Peyer's patch (tissue), 4 donors: ENCODE data around the gene LMF1. TPM values are rescaled to one million over a fixed set of nuclear protein-coding genes. Genes with fewer than 3 reads are reported as not detected.

Experiments
- DNase-seq, 3 donors: peaks; one replicate each; pipeline ENCODE4 v3.0.0-alpha.2; 2017 to 2019
- H3K27ac ChIP-seq, 4 donors: fragments of 200-600 bp; sonication (generic); one replicate each; pipeline ENCODE4 v1.5.1; 2016 to 2019
- H3K27me3 ChIP-seq, 2 donors: fragments of 200-600 bp; sonication (generic); one replicate each; pipeline ENCODE4 v1.5.1; 2019
- H3K36me3 ChIP-seq, 3 donors: fragments of 200-600 bp; sonication (generic); one replicate each; pipeline ENCODE4 v1.5.1; 2016 to 2019
- H3K4me1 ChIP-seq, 4 donors: fragments of 200-600 bp; sonication (generic); one replicate each; pipeline ENCODE4 v1.5.1; 2016 to 2019
- H3K4me3 ChIP-seq, 4 donors: fragments of 200-600 bp; sonication (generic); 1 replicate in 3 of 4; 2 replicates in 1 of 4; pipeline ENCODE4 v1.5.1; 2016 to 2019; ENCODE audit warnings: mild to moderate bottlenecking in 1 of 4
- H3K9me3 ChIP-seq, 4 donors: fragments of 200-600 bp; sonication (generic); one replicate each; pipeline ENCODE4 v1.5.1; 2016 to 2019; ENCODE audit warnings: mild to moderate bottlenecking in 1 of 4
- POLR2A ChIP-seq, 2 donors: fragments of 450-650 bp; IDR thresholded peaks; one replicate each; pipeline ENCODE4 v1.5.1; 2017; ENCODE audit warnings: antibody characterized with exemption in 2 of 2, mild to moderate bottlenecking in 2 of 2, moderate library complexity in 2 of 2
- total RNA-seq, 4 donors: library from RNA; depleted of rRNA; stranded (reverse); fragments of >200 nt; gene quantifications; one replicate each; pipeline ENCODE4 v1.1.0, GENCODE V29; 2016
- TF ChIP-seq, protein P1 (sequence below), 6 experiments: fragments of 450-650 bp in 4 of 6; fragments of 200-600 bp in 2 of 6; sonication (generic) in 1 of 6; IDR thresholded peaks; one replicate each; pipeline ENCODE4 v1.5.1; 2017 to 2019; ENCODE audit warnings: antibody characterized with exemption in 6 of 6, mild to moderate bottlenecking in 3 of 6, moderate library complexity in 1 of 6

The LMF1 gene
- total RNA-seq, 4 donors from 2014 or later: 16.3 to 85.4 (median 54.6) TPM

DNA sequence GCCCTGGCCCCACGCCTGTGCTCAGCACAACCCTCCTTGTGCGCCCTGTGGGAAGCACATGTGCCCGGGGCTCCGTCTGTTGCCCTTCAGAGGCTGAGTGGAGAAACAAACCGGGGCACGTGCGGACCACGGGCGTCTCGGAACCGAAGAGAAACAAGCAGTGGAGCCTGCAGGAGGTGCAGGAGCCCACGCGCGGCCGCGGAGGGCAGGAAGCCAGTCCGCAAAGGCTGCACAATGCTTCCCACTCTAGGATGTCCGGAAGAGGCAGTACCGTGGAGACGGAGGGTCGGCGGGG lies 94.8 kb downstream of the LMF1 start:
- Histone ChIP-seq H3K4me1 (no peaks in the 10 kb centered on the region), H3K4me3 (no peak overlapping the region), H3K27me3 (no peaks in the 10 kb centered on the region), H3K27ac (no peak overlapping the region), H3K36me3 (peaks cover 0 to 3% (median 0%) of the 10 kb centered on the region in 3 donors), H3K9me3 (no peaks in the 10 kb centered on the region)
- TF ChIP-seq, protein P1, sequence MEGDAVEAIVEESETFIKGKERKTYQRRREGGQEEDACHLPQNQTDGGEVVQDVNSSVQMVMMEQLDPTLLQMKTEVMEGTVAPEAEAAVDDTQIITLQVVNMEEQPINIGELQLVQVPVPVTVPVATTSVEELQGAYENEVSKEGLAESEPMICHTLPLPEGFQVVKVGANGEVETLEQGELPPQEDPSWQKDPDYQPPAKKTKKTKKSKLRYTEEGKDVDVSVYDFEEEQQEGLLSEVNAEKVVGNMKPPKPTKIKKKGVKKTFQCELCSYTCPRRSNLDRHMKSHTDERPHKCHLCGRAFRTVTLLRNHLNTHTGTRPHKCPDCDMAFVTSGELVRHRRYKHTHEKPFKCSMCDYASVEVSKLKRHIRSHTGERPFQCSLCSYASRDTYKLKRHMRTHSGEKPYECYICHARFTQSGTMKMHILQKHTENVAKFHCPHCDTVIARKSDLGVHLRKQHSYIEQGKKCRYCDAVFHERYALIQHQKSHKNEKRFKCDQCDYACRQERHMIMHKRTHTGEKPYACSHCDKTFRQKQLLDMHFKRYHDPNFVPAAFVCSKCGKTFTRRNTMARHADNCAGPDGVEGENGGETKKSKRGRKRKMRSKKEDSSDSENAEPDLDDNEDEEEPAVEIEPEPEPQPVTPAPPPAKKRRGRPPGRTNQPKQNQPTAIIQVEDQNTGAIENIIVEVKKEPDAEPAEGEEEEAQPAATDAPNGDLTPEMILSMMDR (IDR thresholded peaks at IDR 0.05): no peak
- TF ChIP-seq POLR2A (IDR thresholded peaks at IDR 0.05): no peak
- DNase-seq: no peak

DNA sequence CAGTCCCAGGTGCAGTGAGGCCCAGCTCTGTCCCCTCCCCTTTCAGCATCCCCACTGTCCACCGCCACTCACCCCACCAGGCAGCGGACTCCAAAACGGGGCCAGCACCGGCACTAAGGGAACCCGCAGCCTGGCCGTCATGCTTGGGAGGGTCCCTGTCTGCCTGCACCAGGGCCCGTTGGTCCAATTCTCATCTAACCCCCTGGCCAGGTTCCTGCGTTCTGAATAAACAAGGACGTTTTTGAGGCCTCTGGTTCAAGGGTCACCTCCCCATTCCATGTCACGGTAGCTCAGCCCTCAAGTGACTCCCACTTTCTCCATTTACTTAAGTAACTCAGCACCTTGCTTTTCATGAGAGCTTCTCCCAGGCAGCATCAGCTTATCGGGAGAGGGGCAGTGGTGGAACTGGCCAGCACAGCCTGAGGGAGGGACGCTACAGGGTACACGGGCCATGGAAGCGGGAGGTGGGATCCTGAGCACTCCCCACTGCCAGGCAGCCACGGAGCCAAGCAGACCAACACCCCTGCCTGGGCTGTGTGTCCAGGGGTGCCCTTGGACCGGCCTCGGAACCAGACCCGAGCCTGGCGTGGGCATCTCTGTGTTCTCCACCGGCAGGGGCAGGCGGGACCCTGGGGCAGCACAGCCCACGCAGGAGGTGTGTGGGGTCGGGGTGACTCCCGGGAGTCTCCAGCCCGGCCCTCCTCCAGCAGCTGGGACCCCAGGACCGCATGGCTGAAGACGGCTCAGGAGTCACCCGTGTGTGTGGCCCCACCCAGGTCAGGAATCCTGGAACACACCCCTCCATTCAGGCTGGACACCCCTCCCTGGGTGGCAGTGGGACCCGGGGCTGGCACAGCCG lies 95.4 kb downstream of the LMF1 start:
- H3K27me3 ChIP-seq: no peaks in the 10 kb centered on the region
- TF ChIP-seq, protein P1 (IDR thresholded peaks at IDR 0.05): no peak
- no peak for TF ChIP-seq POLR2A (IDR thresholded peaks at IDR 0.05)
- H3K4me1 ChIP-seq: no peaks in the 10 kb centered on the region
- no peak overlapping the region for H3K27ac ChIP-seq
- DNase-seq: no peak
- peaks cover 0 to 3% (median 0%) of the 10 kb centered on the region in 3 donors for H3K36me3 ChIP-seq
- H3K9me3 ChIP-seq: no peaks in the 10 kb centered on the region
- H3K4me3 ChIP-seq: no peak overlapping the region

DNA sequence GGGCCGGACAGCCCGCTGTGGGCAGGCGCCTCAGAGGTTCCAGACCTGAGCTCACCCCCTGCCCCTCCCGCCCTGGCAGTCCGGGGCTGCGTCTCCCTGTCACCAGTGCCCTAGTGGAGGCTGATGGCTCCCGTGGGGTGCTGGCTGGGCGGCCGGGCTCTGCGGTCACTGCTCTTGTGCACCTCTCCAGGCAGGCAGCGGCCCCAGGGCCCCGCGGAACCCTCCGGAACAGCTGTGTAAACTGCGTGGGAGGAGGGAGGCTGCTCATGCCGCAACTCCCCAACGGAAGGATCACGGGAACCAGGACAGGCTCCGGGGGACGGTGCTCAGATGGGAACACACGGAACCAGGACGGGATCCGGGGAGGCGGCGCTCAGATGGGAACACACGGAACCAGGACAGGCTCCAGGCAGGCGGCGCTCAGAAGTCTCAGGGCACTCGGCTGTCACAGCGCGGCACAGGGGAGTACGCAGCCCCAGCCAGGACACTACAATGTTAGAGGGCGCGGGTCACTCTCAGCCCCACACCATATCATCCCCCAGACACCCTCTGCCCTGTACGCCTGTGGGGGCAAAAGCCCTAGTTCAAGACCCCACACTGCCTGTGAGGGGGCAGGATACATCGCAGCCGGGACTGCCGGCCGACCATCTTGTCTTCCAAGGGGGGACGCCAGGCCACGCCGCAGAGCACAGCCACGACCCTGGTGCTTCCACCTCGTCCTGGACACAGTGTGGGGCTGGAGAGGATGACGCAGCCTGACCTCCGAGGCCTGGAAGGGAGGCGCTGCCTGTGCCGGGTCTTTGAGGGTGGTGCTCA lies 96.2 kb downstream of the LMF1 start:
- no peak for DNase-seq
- TF ChIP-seq POLR2A (IDR thresholded peaks at IDR 0.05): no peak
- TF ChIP-seq, protein P1 (IDR thresholded peaks at IDR 0.05): no peak
- H3K27me3 ChIP-seq: no peaks in the 10 kb centered on the region
- peaks cover 0 to 3% (median 0%) of the 10 kb centered on the region in 3 donors for H3K36me3 ChIP-seq
- no peaks in the 10 kb centered on the region for H3K4me1 ChIP-seq
- no peaks in the 10 kb centered on the region for H3K9me3 ChIP-seq
- H3K4me3 ChIP-seq: no peak overlapping the region
- H3K27ac ChIP-seq: no peak overlapping the region

DNA sequence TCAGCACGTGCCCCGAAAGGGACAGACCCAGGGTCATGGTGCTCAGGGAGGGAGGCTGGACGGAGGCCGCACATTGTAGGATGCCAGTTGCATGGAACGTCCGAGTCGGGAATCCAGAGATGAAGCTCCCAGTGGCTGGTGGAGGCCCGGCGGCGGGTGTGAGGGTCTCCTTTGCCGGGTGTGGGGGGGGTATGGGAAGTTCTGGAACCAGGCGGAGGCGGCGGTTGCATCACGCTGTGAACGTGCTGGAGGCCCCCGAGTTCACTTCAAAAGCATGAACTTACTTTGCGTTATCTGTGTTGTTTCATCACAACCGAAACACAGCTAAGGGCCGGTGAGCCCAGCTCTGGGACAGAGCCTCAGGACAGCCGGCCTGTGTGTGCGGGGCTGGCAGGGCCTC lies 96.9 kb downstream of the LMF1 start:
- H3K4me3 ChIP-seq: no peak overlapping the region
- H3K27ac ChIP-seq: no peak overlapping the region
- H3K4me1 ChIP-seq: no peaks in the 10 kb centered on the region
- DNase-seq: no peak
- no peaks in the 10 kb centered on the region for H3K27me3 ChIP-seq
- H3K9me3 ChIP-seq: no peaks in the 10 kb centered on the region
- peaks cover 0 to 5% (median 0%) of the 10 kb centered on the region in 3 donors for H3K36me3 ChIP-seq
- TF ChIP-seq, protein P1 (IDR thresholded peaks at IDR 0.05): no peak
- no peak for TF ChIP-seq POLR2A (IDR thresholded peaks at IDR 0.05)

DNA sequence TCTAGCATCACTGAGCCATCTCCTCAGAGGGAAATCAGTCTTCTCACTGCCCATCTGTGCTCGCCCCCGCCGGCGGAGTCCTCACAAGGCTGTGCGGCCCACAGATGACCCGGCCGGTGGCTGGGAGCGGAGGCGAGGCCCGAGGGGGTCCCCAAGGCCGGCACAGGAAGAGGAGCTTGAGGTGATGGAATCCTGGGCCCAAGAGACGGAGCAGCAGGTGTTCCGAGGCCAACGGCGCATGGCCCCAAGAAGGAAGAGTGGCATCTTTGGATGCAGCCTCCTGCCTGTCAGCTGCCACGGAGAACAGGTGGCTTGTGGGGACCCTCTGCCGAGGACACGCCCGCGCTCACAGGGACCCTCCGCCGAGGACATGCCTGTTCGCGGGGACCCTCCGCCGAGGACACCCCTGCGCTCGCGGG lies 97.5 kb downstream of the LMF1 start:
- H3K27ac ChIP-seq: no peak overlapping the region
- no peaks in the 10 kb centered on the region for H3K27me3 ChIP-seq
- H3K36me3 ChIP-seq: peaks cover 0 to 11% (median 0%) of the 10 kb centered on the region in 3 donors
- DNase-seq: no peak
- no peak overlapping the region for H3K4me3 ChIP-seq
- H3K4me1 ChIP-seq: no peaks in the 10 kb centered on the region
- no peak for TF ChIP-seq POLR2A (IDR thresholded peaks at IDR 0.05)
- TF ChIP-seq, protein P1 (IDR thresholded peaks at IDR 0.05): no peak
- H3K9me3 ChIP-seq: no peaks in the 10 kb centered on the region
